MM.1S (cell line): Measurements from ENCODE around the gene DNER.

Experiments used
- CTCF ChIP-seq: fragments of 300-600 bp; sonication (generic); IDR thresholded peaks from 2 replicates; pipeline ENCODE4 v1.5.1; 2016; ENCODE audit warnings: antibody characterized with exemption, low read length, mixed read lengths
- EZH2 ChIP-seq: fragments of 300-600 bp; sonication (generic); optimal IDR thresholded peaks from 2 replicates; pipeline ENCODE3; 2017; ENCODE audit warnings: low read depth, mild to moderate bottlenecking, antibody characterized with exemption, low read length, mixed read lengths
- EZH2phosphoT487 ChIP-seq: fragments of 300-600 bp; sonication (generic); IDR thresholded peaks from 2 replicates; pipeline ENCODE4 v1.6.1; 2018; ENCODE audit warnings: antibody characterized with exemption, low read length

- TF ChIP-seq EZH2 (no peak), CTCF (no peak), EZH2phosphoT487 (no peak)
These were observed 227.7 kb downstream of the DNER start for GRCh38 chr2:229486673-229487072.
